GM12878 (cell line): ENCODE data around the gene PDZRN3. TPM values are rescaled to one million over a fixed set of nuclear protein-coding genes. Genes with fewer than 3 reads are reported as not detected.

Experiments
- ATAC-seq: fragments of 200-7000 bp; cut with Tn5 transposase; 3 replicates; pipeline ENCODE4 v1.9.1; 2020; ENCODE audit warnings: mild to moderate bottlenecking, moderate library complexity
- BruUV-seq: library from RNA; stranded (reverse); fragments of 400-500 nt; replicated peaks from 2 replicates; lab custom pipeline; 2021; lab: Mats Ljungman, UMichigan
- CTCF ChIA-PET: fragments of 300-600 bp; sonication (Branson Sonifier 250); formaldehyde crosslinking; extraction: SDS; loops from one replicate; lab custom pipeline; 2021; ENCODE audit warnings: inconsistent platforms; lab: Yijun Ruan, JAX
- POLR2A ChIA-PET: fragments of 350-600 bp; formaldehyde crosslinking; extraction: SDS; loops from one replicate; lab custom pipeline; 2021; ENCODE audit warnings: inconsistent platforms; lab: Charles Lee
- RAD21 ChIA-PET: fragments of 300-600 bp; sonication (Branson Sonifier 250); formaldehyde crosslinking; loops from one replicate; lab custom pipeline; 2023; ENCODE audit warnings: antibody characterized with exemption; ENCODE audit not compliant: unreplicated experiment; lab: Charles Lee
- SMC1A ChIA-PET: fragments of 300-600 bp; sonication (Branson Sonifier 250); formaldehyde crosslinking; loops from one replicate; lab custom pipeline; 2023; ENCODE audit not compliant: unreplicated experiment, uncharacterized antibody; lab: Charles Lee
- DNase-seq: peaks from one replicate; pipeline ENCODE4 v3.0.0-alpha.2; 2011; ENCODE audit warnings: low read depth, low spot score
- FAIRE-seq: peaks from 3 replicates; lab custom pipeline; 2011; peaks lifted over from hg19 to GRCh38; lab: Jason Lieb, UNC
- H2AFZ ChIP-seq: 2 replicates; pipeline ENCODE4 v1.6.0; 2011; ENCODE audit warnings: low read depth, low read length, control low read depth; ENCODE audit not compliant: control insufficient read depth
- H3K27ac ChIP-seq: 2 replicates; pipeline ENCODE4 v1.5.1; 2011; ENCODE audit warnings: control low read depth; ENCODE audit not compliant: control insufficient read depth, insufficient read depth
- H3K27me3 ChIP-seq, 2 experiments: replicated peaks in 1 of 2; 2 replicates each; pipeline versions ENCODE4 v1.6.0 to v1.6.1; 2011; ENCODE audit warnings: low read length in 1 of 2; ENCODE audit not compliant: control insufficient read depth in 2 of 2, insufficient read depth in 2 of 2
- H3K36me3 ChIP-seq, 2 experiments: 2 replicates each; pipeline ENCODE4 v1.5.1; 2011; ENCODE audit warnings: low read length in 1 of 2; ENCODE audit not compliant: control insufficient read depth in 2 of 2, insufficient read depth in 2 of 2
- H3K4me1 ChIP-seq: 2 replicates; pipeline ENCODE4 v1.6.1; 2011; ENCODE audit warnings: mild to moderate bottlenecking, low read length, moderate library complexity, mixed read lengths; ENCODE audit not compliant: control insufficient read depth, insufficient read depth
- H3K4me2 ChIP-seq: 2 replicates; pipeline ENCODE4 v1.6.0; 2011; ENCODE audit warnings: control low read depth; ENCODE audit not compliant: control insufficient read depth, insufficient read depth
- H3K4me3 ChIP-seq: fragments of 200-600 bp; sonication (generic); 2 replicates; pipeline ENCODE4 v1.5.1; 2016
- H3K79me2 ChIP-seq: 2 replicates; pipeline ENCODE4 v1.6.0; 2011; ENCODE audit warnings: low read length; ENCODE audit not compliant: control insufficient read depth, insufficient read depth
- H3K9ac ChIP-seq: 2 replicates; pipeline ENCODE4 v1.8.0; 2011; ENCODE audit warnings: low read length, control low read depth, mixed read lengths; ENCODE audit not compliant: control insufficient read depth, insufficient read depth
- H3K9me3 ChIP-seq: replicated peaks from 3 replicates; pipeline ENCODE4 v1.5.1; 2011; ENCODE audit warnings: mild to moderate bottlenecking, low read length; ENCODE audit not compliant: control insufficient read depth, insufficient read depth
- H4K20me1 ChIP-seq: 2 replicates; pipeline ENCODE4 v1.6.0; 2011; ENCODE audit not compliant: control insufficient read depth, insufficient read depth
- MYC ChIP-seq: IDR thresholded peaks from 2 replicates; pipeline ENCODE4 v1.6.1; 2011; ENCODE audit warnings: mild to moderate bottlenecking, low read length, moderate library complexity, inconsistent platforms; ENCODE audit not compliant: insufficient read depth, insufficient replicate concordance, insufficient read length, severe bottlenecking
- WGBS: methylation state at CpG from one replicate; pipeline ENCODE4 v1.1.6; 2016; ENCODE audit warnings: low lambda C conversion rate; ENCODE audit not compliant: insufficient replicate concordance, insufficient coverage; ENCODE audit errors: missing lambda C conversion rate; 5-methylcytosine and 5-hydroxymethylcytosine counted together
- in situ Hi-C: fragments of 300-500 bp; cut with MboI; formaldehyde crosslinking; loops from 9 replicates; pipeline ENCODE4 v1.14.3; 2018; ENCODE audit warnings: mixed read lengths
- intact Hi-C: fragments of 100-400 bp; cut with micrococcal nuclease; formaldehyde crosslinking; loops from one replicate; pipeline ENCODE4 v1.14.2; 2022; ENCODE audit not compliant: unreplicated experiment
- polyA plus RNA-seq, 11 experiments: library from polyadenylated mRNA; depleted of rRNA in 4 of 11; unstranded in 6 of 11; stranded (reverse) in 5 of 11; fragments of >200 nt; fragmentation: Nextera tagmentation in 4 of 11; fragmentation: Illumina TruSeq in 1 of 11; extraction: Ambion mirVana in 4 of 11; extraction: Trizol in 1 of 11; gene quantifications; 1 replicate in 1 of 11; 2 replicates in 10 of 11; pipeline versions ENCODE4 v1.2.1 to v1.2.3, GENCODE V29; 2011 to 2016; ENCODE audit warnings: inconsistent platforms in 2 of 11, missing spikeins in 2 of 11, low read depth in 1 of 11
- total RNA-seq, 4 experiments: library from RNA; depleted of rRNA in 3 of 4; stranded (reverse); fragments of >200 nt in 3 of 4; fragmentation: Illumina TruSeq in 1 of 4; extraction: Trizol in 1 of 4; gene quantifications; 2 replicates each; pipeline versions ENCODE4 v1.2.1 to v1.2.3, GENCODE V29; 2013 to 2021
- TF ChIP-seq, protein P1 (sequence below): fragments of 450-650 bp; IDR thresholded peaks from 2 replicates; pipeline ENCODE4 v1.6.1; 2017; ENCODE audit warnings: mild to moderate bottlenecking, low read depth, inconsistent platforms; ENCODE audit not compliant: poor library complexity, severe bottlenecking
- TF ChIP-seq, protein P2 (sequence below): IDR thresholded peaks from 2 replicates; pipeline ENCODE4 v1.6.1; 2012; ENCODE audit warnings: low read length, inconsistent platforms

The PDZRN3 gene
- total and polyA plus RNA-seq, 10 of the 15 experiments (the other 5 are each of a cell fraction or from before 2014, with no cell fraction given) = 0.07 to 0.37 (median 0.12) TPM; not detected in 6

DNA sequence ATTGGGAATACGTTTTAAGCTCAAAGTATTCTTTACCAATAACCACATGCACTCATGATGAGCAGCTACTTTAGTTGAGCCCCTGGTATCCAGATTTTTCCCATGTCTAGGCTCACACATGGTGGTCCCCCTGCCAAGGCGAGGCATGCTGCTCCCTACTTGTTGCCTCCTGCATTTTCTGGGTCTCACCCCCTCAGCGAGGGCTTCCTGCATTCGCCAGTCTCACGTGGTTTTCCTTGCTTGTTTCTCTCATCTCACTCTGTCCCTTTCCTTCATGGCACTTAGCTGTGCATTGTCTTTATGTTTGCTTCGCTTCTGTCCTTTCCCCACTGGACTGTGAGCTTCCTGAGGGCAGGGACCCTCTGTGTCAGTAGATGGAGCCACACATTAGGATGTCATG, 99.2 kb downstream of the PDZRN3 start:
- Histone ChIP-seq H4K20me1 (no peaks in the 10 kb centered on the region), H3K27ac (no peak overlapping the region), H3K4me3 (no peak overlapping the region), H3K4me2 (no peak overlapping the region), H2AFZ (no peak overlapping the region), H3K79me2 (no peaks in the 10 kb centered on the region), H3K4me1 (no peaks in the 10 kb centered on the region), H3K27me3 (peaks cover 0 to 8% of the 10 kb centered on the region in 2 experiments; a peak in 3 of 4 replicates), H3K9ac (no peak overlapping the region), H3K9me3 (no peaks in the 10 kb centered on the region), H3K36me3 (no peaks in the 10 kb centered on the region)
- BruUV-seq = no TSS peak
- DNase-seq = no peak
- no peak for ATAC-seq
- intact Hi-C loops = no loop called here
- POLR2A ChIA-PET = no interaction called here
- SMC1A ChIA-PET = interaction anchor here (0.9 kb wide), 1 partner anchor 24 kb away, joined by 3 read pairs; no protein-coding TSS in a partner anchor
- CTCF ChIA-PET = no interaction called here
- TF ChIP-seq, protein P1, sequence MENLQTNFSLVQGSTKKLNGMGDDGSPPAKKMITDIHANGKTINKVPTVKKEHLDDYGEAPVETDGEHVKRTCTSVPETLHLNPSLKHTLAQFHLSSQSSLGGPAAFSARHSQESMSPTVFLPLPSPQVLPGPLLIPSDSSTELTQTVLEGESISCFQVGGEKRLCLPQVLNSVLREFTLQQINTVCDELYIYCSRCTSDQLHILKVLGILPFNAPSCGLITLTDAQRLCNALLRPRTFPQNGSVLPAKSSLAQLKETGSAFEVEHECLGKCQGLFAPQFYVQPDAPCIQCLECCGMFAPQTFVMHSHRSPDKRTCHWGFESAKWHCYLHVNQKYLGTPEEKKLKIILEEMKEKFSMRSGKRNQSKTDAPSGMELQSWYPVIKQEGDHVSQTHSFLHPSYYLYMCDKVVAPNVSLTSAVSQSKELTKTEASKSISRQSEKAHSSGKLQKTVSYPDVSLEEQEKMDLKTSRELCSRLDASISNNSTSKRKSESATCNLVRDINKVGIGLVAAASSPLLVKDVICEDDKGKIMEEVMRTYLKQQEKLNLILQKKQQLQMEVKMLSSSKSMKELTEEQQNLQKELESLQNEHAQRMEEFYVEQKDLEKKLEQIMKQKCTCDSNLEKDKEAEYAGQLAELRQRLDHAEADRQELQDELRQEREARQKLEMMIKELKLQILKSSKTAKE = no peak
- no peak for TF ChIP-seq MYC
- TF ChIP-seq, protein P2, sequence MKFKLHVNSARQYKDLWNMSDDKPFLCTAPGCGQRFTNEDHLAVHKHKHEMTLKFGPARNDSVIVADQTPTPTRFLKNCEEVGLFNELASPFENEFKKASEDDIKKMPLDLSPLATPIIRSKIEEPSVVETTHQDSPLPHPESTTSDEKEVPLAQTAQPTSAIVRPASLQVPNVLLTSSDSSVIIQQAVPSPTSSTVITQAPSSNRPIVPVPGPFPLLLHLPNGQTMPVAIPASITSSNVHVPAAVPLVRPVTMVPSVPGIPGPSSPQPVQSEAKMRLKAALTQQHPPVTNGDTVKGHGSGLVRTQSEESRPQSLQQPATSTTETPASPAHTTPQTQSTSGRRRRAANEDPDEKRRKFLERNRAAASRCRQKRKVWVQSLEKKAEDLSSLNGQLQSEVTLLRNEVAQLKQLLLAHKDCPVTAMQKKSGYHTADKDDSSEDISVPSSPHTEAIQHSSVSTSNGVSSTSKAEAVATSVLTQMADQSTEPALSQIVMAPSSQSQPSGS = no peak
- in situ Hi-C loops = no loop called here
- RAD21 ChIA-PET = no interaction called here
- 7% methylated on average over 6 of the region's 6 CpGs for WGBS
- no peak for FAIRE-seq
